ENCODE results near the gene SLC45A1. TPM values are rescaled to one million over a fixed set of nuclear protein-coding genes. Genes with fewer than 3 reads are reported as not detected.

Gene SLC45A1
- total RNA-seq, 2 experiments from 2014 or later = 0.88 to 0.98 TPM

DNA sequence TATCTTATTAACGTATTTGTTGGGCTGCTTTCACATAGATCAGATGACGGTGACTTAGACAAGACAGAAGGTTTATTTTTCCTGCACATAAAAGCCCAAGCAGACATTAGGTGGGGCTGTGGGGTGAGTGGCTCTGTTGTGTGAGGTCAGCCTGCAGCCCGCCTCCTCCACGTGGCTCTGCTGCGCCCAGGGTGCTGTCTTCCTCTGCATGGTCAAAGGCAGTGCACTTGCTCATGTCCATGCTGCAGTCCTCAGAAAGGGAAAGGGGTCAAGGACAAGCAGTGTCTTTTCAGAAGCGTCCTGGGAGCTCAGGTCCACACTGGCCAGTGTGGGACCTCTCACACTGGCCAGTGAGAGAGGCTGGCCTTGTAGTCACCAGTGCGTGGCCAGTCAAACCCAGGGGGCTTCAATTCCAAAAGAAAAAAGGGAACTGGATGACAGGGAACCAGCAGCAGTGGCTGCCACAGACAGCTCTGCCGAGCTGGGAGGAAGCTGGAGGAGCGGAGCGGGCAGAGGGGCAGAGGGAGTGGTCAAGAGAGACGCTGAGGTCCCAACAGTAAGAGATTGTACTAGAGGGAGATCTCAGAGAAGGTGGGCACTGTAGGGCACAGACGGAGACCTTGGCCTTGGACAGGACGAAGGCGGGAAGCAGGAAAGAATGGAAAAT is 35.9 kb upstream of the SLC45A1 start:
- H3K27me3 ChIP-seq (ENCODE audit: control insufficient read depth in 1 of 2, insufficient read depth in 2 of 2, low read length in 2 of 2) = peaks cover 9 to 19% of the 10 kb centered on the region in 2 experiments
- peaks cover 51% of the 10 kb centered on the region for H3K27me3 Mint-ChIP-seq
- no peak overlapping the region for H3K4me3 Mint-ChIP-seq
- CTCF ChIA-PET = no interaction called here
- H3K4me1 ChIP-seq (ENCODE audit: insufficient read depth, low read length) = no peaks in the 10 kb centered on the region
- no peak for ATAC-seq (ENCODE audit: poor library complexity)
- TF ChIP-seq, protein P1, sequence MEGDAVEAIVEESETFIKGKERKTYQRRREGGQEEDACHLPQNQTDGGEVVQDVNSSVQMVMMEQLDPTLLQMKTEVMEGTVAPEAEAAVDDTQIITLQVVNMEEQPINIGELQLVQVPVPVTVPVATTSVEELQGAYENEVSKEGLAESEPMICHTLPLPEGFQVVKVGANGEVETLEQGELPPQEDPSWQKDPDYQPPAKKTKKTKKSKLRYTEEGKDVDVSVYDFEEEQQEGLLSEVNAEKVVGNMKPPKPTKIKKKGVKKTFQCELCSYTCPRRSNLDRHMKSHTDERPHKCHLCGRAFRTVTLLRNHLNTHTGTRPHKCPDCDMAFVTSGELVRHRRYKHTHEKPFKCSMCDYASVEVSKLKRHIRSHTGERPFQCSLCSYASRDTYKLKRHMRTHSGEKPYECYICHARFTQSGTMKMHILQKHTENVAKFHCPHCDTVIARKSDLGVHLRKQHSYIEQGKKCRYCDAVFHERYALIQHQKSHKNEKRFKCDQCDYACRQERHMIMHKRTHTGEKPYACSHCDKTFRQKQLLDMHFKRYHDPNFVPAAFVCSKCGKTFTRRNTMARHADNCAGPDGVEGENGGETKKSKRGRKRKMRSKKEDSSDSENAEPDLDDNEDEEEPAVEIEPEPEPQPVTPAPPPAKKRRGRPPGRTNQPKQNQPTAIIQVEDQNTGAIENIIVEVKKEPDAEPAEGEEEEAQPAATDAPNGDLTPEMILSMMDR (IDR thresholded peaks at IDR 0.05) = no peak
- POLR2A ChIA-PET = no interaction called here
- DNase-seq = no peak
- no peaks in the 10 kb centered on the region for H3K4me1 Mint-ChIP-seq (ENCODE audit: low read depth)
- H3K4me3 ChIP-seq (ENCODE audit: low read length) = no peak overlapping the region
- no peaks in the 10 kb centered on the region for H3K36me3 Mint-ChIP-seq (ENCODE audit: low read depth)
- intact Hi-C loops (cut with DNase I, micrococcal nuclease) = no loop called here
- no peaks in the 10 kb centered on the region for H3K9me3 ChIP-seq (ENCODE audit: control insufficient read depth in 1 of 2, insufficient read depth in 1 of 2, low read length in 2 of 2)
- H3K27ac ChIP-seq (ENCODE audit: low read depth in 1 of 2, low read length in 2 of 2) = no peak overlapping the region
- no peaks in the 10 kb centered on the region for H3K36me3 ChIP-seq (ENCODE audit: insufficient read depth, low read length)
- H3K27ac Mint-ChIP-seq = no peak overlapping the region
- H3K9me3 Mint-ChIP-seq = no peaks in the 10 kb centered on the region

DNA sequence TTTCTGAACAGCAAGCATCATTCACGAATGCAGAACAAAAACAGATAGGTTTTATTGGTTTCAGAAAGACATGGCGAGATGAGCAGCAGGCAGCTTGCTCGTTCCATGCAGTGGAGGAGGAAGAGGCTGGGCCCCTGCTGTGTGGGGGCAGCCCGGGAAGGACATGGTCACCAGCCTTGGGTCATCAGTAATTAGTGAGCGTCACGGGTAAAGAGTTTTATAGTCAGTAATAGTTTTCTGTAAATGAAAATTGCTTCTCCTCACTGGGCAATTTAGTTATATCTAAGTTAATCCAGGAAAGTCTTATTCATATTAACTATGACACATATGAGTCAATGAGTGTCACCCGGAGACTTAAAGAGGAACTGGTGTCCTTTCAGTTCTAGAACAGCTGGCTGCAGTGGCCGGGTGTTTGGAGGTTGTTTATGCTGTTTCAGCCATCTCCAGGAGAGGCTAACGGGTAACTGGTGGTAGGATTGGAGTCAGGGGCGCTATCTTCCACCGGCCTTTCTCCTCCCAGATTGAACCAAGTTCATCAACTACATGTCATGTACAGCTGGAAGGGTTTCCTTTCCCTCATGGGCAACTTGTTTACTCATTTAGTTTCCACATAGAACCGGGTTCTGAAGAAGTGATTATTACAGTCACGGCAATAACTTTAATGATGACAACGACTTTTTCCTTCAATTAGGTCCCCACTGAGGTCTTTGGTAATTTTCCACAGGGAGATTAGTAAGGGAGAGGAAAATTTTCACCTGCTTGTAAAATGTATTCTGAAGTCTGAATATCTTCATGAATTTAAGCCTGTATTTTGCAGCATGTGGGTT is 34.6 kb upstream of the SLC45A1 start:
- Mint-ChIP-seq H3K4me1 (ENCODE audit: low read depth) (no peaks in the 10 kb centered on the region), H3K9me3 (no peaks in the 10 kb centered on the region), H3K27ac (no peak overlapping the region), H3K27me3 (peaks cover 51% of the 10 kb centered on the region), H3K4me3 (no peak overlapping the region), H3K36me3 (ENCODE audit: low read depth) (no peaks in the 10 kb centered on the region)
- CTCF ChIA-PET = no interaction called here
- Histone ChIP-seq H3K4me1 (ENCODE audit: insufficient read depth, low read length) (no peaks in the 10 kb centered on the region), H3K36me3 (ENCODE audit: insufficient read depth, low read length) (no peaks in the 10 kb centered on the region), H3K27me3 (ENCODE audit: control insufficient read depth in 1 of 2, insufficient read depth in 2 of 2, low read length in 2 of 2) (peaks cover 9 to 19% of the 10 kb centered on the region in 2 experiments), H3K9me3 (ENCODE audit: control insufficient read depth in 1 of 2, insufficient read depth in 1 of 2, low read length in 2 of 2) (no peaks in the 10 kb centered on the region), H3K27ac (ENCODE audit: low read depth in 1 of 2, low read length in 2 of 2) (no peak overlapping the region), H3K4me3 (ENCODE audit: low read length) (no peak overlapping the region)
- TF ChIP-seq, protein P1 (IDR thresholded peaks at IDR 0.05) = no peak
- POLR2A ChIA-PET = no interaction called here
- intact Hi-C loops (cut with DNase I, micrococcal nuclease) = no loop called here
- ATAC-seq (ENCODE audit: poor library complexity) (no peak), DNase-seq (peak in 3 of 14 experiments; percentile 2 to 27 (median 18))

DNA sequence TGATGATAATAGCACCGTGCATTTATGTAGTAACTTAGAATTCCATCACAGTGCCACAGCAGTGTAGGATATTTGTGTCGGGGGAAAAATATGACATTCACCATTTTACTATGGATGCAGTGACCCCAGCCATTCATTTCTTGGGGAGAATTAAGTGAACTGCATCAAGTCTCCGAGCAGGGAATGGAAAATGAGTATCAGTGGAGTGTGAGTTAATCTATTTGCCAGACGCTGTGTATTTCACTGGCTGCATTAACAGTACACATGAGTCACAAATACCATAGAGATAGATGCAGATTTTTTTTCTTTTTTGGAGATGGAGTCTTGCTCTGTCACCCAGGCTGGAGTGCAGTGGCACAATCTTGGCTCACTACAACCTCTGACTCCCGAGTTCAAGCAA is 33.8 kb upstream of the SLC45A1 start:
- Histone ChIP-seq H3K36me3 (ENCODE audit: insufficient read depth, low read length) (no peaks in the 10 kb centered on the region), H3K9me3 (ENCODE audit: control insufficient read depth in 1 of 2, insufficient read depth in 1 of 2, low read length in 2 of 2) (no peaks in the 10 kb centered on the region), H3K4me3 (ENCODE audit: low read length) (no peak overlapping the region), H3K4me1 (ENCODE audit: insufficient read depth, low read length) (no peaks in the 10 kb centered on the region), H3K27ac (ENCODE audit: low read depth in 1 of 2, low read length in 2 of 2) (no peak overlapping the region), H3K27me3 (ENCODE audit: control insufficient read depth in 1 of 2, insufficient read depth in 2 of 2, low read length in 2 of 2) (peaks cover 9 to 19% of the 10 kb centered on the region in 2 experiments)
- no peaks in the 10 kb centered on the region for H3K4me1 Mint-ChIP-seq (ENCODE audit: low read depth)
- no peaks in the 10 kb centered on the region for H3K9me3 Mint-ChIP-seq
- H3K27ac Mint-ChIP-seq = no peak overlapping the region
- H3K27me3 Mint-ChIP-seq = peaks cover 51% of the 10 kb centered on the region
- H3K36me3 Mint-ChIP-seq (ENCODE audit: low read depth) = no peaks in the 10 kb centered on the region
- ATAC-seq (ENCODE audit: poor library complexity) (no peak), DNase-seq (no peak)
- TF ChIP-seq, protein P1 (IDR thresholded peaks at IDR 0.05) = no peak
- intact Hi-C loops (cut with DNase I, micrococcal nuclease) = no loop called here
- POLR2A ChIA-PET = no interaction called here
- CTCF ChIA-PET = no interaction called here
- H3K4me3 Mint-ChIP-seq = no peak overlapping the region
